NCI-H510A (cell line): ENCODE results near the gene BACE1.

Source experiments
- DNase-seq: peaks from one replicate; lab custom pipeline; 2025; lab: John Stamatoyannopoulos, UW

Gene BACE1

DNA sequence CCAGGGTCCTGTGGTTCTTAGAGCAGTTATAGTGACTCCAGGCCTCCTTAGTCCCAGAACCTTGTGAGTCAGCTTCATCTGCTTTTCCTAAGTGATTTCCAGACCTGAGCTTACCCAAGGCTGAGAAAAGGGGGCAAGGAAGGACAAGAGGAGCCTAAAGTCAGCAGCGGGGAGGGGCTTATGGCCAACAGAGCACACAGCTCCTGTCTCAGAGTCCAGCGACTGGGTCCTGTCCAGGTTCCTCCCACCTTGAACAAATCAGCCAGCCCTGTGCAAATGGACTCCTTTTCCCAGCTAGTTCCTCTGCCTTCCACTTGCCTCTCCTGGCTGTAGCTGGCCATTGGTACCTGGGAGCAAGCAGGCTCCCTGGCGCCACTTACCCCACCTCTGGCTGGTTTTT lies 10.9 kb downstream of the BACE1 start:
- no peak for DNase-seq

DNA sequence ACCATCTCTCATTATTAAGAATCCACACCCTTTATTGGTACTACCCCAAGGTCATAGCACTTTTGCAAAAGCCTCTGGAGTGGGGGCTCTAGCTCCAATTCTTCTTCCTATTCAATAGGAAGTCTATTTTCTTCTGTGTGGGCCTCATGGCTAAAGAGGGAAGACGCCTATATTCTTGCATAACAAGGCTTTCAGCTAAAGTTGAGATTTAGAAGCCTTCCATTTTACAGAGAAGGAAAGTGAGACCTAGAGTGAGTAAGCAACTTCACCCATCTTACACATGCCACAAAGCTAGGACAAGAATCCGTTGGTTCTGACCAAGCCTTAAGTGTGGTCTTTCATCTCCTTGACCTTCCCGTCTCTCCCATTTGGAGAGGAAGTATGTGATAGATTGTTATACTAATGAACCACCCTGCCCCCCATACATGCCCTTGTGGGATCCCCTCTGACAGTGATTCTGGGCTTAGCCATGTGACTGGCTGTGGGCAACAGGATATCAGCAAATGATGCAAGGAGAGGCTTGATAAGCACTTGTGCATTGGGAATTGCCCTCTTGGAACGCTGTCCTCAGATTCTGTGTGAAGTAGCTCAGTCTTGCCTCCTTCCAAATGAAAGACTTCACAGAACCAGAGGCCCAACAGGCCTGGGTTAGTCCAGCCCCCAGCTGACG lies 12.3 kb downstream of the BACE1 start:
- no peak for DNase-seq

DNA sequence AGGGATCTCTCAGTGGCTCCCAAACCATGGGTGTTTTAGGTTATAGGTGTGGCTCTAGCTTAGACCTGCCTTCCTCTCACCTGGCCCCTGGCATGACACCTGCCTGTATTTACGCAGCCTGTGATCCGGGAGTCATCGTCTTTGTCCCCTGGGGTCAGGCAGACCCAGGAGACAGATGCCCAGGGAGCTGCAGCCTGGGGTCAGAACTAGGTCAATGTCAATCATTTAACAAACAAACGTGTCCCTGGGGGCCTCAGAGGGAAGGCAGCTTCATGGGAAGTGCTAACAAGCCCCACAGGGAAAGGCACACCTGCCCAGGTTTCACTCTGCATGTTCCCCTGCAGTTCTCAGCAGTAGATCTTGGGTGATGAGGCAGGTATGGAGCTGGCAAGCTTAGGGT lies 13.0 kb downstream of the BACE1 start:
- DNase-seq, result peak; percentile 40

DNA sequence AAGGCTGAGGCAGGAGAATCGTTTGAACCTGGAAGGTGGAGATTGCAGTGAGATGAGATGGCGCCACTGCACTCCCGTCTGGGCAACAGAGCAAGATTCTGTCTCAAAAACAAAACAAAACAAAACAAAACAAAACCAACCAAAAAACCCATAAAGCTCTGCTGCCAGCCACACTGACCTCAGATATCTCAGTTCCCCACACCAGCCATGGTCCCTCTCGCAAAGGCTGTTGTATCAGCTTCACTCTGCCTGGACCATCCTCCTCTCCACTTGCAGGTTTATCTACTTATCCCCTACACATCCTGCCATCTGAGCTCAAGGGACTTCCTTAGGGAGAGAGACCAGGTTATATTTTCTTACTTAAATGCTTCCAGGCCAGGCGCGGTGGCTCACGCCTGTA lies 13.8 kb downstream of the BACE1 start:
- no peak for DNase-seq

DNA sequence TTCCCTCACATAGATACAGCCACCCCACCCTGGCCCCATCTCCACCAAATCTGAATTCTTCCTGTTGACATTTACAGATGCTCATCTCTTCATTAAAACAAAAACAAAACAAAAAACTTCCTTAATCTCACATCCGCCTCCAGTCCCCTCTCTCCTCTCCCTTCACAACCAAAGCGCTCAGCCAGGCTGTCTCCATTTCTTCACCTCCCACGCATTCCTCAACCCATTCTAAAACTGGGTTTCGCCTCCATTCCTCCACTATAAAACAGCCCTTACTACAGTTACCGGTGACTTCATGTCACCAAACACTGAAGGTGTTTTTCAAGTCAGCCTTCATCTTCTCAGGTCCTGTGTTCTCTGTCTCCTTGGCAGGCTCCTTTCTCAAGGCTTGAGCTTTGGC lies 15.3 kb downstream of the BACE1 start:
- DNase-seq, result no peak

DNA sequence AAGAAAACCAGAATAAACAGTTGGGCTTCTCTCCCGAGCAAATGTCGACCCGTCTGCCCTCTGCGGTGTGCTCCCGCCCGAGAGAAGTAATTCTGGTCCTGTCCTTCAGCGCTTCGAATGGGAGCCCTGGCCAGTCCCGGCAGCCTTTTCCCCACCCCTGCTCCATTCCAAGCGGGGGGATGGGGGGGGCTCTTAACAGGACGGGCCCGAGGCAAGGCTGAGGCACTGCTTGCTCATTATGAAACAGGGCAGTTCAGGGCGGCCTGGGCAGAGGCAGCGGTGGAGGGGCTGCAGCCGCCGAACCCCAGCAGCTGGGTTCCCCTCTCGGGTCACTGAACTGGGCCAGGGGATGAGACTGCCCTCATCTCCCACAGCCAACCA lies 15.8 kb downstream of the BACE1 start:
- DNase-seq, result no peak

DNA sequence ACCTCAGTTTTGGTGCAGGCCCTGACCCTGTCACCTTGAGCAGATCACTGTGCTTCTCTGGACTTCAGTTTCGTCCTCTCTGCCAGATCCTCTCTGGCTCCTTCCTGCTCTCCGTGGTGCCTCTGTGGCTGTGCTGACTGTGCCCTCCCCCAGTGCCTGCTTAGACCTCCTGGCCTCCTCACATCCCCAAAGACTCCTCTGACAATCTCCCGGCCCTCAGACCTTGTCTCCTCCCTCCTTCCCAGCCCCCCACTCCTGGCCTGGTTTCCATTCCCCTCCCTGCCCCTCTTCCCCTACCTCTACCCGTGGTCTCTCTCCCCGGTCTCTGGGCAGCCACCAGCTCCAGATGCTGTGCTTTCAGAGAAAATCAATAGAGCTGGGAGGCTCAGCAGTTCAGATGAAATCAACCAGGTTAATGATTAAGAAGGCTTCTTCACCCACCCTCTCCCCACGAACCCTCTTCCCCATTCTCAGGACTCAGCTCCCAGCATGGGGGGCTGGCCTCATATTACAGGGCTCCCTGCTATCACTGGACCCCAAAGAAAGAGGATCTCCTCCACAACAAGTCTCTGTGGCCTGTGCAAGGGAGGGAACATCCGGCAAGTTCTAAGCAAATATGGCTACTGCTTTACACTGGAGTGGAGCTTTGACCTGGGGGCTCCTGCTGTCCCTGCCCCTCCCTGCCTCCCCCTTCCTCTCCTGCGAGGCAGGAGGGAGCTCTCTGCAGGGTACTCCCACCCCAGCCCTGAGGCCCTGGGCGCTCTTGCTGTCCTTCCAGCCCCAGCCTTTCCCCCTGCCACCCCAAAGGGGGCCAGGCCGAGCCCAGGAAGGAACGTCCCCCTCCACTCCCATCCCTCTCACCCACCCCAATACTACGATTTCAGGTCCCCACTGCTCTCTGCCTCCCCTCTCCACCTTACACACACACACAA lies 16.4 kb downstream of the BACE1 start:
- no peak for DNase-seq

DNA sequence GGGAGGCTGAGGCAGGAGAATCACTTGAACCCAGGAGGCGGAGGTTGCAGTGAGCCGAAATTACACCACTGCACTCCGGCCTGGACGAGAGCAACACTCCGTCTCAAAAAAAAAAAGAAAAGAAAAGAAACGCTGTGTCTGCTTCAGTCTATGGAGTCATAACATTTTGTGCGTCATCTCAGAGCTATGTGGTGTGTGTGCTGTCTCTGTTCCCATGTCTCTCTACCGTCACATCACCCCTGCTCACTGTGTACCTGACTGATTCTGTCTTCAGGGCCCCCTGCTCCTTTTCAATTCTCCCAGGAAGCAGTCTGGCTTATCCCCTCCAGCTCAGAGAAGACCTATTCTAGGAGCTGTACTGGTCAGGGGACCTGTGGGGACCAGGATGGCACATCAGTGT lies 17.9 kb downstream of the BACE1 start:
- DNase-seq, result no peak

DNA sequence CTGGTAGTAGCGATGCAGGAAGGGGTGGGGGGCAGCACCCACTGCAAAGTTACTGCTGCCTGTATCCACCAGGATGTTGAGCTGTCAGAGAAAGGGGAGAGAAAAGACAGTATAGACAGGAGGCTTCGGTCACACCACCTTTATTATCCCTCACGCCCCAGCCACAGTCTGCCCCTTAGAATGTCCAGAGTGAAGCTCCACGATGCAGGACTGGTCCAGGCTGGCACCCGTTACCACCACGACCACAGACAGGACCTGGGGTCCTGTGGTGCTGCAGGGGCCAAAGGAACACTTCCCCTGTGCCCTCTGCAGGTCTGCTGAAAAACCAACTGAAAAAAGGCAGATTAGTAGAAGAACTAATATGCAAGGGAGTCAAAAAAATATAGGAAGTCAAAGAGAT lies 19.2 kb downstream of the BACE1 start:
- no peak for DNase-seq

DNA sequence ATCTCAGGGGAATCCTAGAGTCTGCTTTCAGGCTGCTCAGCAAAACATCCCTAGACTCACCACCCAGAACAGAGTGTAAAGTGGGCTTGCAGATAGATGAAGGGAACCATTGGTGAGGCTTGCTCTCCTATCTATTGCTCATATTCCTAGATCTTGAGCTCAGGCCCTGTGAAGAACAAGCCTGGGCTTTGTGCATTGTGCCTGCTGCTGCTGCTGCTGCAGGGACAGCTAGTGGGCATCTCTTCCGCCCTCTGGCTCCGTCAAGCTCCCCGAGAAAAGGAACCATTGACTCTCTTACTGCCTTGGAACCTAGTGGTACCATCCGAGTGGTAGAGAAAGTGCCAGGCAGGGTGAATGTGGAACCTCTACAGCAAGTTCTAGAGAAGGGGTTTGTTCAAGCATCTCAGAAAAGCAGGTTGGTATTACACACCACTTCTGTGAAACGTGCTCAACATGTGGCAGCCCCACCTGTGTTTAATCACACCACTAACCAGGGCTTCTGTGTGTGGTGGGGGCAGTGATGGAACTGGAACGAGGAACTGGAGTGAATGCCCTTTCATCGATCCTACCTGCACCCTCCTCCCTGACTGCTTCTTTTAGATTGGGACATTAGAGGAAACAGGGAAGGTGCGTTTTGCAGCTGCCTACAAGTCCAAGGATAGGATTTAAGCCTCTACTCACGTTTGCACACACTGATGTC lies 20.5 kb downstream of the BACE1 start:
- DNase-seq, result no peak

DNA sequence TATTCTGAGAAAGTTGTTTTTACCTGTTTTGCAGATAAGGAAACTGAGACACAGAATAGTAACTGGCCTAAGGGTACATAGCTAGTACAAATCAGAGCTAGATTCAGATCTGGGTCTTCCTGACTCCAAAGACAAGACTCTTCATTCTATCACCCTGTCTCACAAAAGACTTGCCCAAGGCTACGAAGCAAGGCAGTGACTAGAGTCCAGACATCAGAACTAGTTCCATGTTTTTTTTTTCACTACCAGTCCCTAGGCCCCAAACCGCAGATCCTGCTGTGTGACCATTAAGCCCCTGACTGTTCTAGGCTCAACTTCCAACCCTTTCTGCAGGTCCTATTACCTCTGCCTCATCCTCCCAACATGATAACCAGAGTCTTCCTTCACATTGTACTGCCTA lies 23.4 kb downstream of the BACE1 start:
- no peak for DNase-seq

DNA sequence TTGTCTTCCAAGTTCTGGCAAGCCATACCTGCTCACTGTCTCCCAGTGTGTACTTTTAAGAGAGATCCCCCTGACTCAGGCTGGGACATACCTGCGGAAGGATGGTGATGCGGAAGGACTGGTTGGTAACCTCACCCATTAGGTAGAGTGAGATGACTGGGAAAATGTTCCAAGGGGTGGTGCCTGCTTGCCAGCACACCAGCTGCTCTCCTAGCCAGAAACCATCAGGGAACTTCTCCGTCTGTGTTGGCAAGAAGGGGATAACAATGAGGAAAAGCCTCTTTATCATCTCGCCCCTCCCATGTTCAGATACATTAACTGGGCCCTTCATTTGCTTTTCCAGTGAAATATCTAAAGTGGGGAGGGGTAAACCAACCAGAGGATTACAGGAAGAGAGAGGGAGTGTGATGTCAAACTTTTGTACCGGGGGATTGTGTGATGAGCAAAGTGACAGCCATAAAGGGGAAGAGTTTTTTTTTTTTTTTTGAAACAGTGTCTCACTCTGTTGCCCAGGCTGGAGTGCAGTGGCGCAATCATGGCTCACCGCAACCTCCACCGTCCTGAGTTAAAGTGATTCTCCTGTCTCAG lies 25.2 kb downstream of the BACE1 start, which contains the start of gene BACE1-AS:
TSS of gene BACE1-AS (plus strand) at position 538 of the 588 bp plus-strand sequence.
- no peak for DNase-seq

DNA sequence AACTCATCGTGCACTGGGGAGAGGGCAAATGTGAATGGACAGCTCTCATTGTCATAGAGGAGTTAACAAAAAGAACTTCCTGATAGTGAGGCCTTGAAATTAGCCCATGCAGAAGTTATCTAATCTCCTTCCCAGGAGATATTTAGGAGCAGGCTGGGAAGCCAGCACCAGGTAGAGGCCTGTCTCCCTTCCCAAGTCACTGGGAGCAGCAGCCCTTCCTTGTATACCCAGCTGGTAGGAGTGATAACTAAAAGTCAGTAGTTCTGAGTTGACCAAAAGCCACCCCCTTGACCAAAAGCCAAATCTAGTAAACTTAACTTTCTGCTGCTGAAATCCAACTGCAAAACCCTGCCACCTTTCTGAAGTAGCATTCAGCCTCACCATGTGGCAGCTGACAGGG lies 26.3 kb downstream of the BACE1 start:
- no peak for DNase-seq

DNA sequence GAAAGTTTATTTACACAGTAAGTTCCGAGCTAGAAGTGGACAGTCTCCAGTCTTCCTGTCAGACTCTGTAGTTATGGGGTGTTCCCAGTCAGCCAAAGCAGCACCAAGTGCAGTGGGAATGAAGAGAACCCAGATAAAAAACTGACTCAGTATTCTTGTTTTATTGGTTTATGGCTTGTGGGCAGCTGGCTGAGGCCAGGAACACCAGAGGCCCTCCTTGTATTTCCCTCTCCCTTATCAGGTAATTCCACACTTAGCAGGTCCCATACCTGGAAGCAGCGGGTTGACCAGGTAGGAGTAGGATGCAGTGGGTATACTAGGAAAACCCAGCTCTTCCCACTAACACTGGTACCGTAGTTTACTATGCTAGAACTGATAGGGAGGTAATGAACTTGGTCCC lies 28.4 kb downstream of the BACE1 start:
- DNase-seq, result no peak

DNA sequence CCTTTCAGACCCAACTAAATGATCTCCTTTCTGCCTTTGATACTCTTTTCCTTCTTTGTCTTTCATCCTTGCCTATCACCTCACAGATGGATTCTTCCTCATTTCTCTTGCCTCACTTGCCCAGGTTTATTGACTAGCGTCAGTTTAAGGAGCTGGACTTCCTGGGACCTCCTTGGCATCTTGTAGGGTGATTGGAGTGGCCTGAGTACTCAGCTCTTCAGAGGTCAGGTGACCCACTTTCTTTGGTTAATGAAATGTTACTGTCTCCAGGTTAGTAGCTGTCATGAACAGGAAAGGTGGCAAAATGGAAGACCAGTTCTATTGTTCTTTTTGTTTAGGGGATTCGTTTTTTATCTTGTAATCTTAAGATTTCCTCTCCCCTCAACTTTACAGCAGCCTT lies 29.5 kb downstream of the BACE1 start:
- no peak for DNase-seq

DNA sequence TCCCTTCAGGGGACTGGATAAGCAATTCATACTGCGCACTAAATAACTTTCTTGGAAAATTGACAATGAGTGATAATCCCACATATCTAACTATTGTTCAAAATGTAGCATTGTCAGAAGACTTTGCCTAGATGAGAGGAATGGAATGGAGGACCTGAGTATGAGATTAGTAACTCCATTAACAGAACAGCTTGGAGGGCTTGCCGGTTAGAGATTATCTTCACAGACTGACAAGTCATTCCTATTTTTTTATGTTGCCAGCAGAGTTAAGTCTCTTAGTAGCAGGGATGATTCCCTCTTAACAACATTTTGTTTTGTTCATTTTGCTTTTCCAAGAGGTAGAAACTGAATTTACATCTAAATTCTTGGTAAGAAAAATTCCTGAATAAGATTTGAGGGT lies 32.0 kb downstream of the BACE1 start:
- no peak for DNase-seq

DNA sequence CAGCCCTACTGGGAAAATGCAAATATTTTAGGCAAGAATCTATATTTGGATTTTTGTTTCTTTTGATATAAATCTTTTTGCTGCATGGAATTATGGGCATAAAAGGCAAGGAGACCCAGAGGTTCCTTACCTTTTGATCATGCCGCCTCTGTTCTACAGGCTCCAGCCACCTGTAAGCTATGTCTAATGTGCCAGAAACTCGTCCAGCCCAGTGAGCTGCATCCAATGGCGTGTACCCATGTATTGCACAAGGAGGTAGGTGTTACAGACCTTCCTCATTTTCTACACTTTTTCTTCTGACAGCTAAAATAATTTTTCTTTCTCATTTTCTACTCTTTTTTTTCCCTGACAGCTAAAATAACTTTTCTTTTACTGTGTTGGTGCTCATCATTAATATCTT lies 33.1 kb downstream of the BACE1 start:
- DNase-seq, result no peak

DNA sequence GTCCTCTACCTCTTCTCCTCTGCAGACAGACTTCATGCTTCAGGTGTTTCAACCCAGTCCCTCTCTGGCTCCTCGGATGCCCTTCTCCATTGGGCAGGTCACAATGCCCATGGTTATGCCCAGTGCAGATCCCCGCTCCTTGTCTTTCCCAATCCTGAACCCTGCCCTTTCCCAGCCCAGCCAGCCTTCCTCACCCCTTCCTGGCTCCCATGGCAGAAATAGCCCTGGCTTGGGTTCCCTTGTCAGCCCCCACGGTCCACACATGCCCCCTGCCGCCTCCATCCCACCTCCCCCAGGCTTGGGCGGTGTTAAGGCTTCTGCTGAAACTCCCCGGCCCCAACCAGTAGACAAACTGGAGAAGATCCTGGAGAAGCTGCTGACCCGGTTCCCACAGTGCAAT lies 34.2 kb downstream of the BACE1 start:
- DNase-seq, result no peak

DNA sequence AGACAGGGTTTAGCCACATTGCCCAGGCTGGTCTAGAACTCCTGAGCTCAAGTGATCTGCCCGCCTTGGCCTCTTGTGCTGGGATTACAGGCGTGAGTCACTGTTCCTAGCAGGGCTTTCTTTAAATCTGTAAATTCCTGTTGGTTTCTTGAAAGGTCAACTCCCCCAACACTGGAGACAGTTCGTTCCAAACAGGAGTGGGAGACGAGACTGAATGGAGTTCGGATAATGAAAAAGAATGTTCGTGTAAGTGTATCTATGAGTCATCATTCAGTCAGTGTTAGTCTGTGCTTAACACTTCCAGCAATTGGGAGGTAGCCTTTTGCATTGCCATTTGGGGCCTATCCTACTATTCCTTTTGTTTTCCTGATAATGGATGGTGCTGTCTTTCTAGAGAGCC lies 34.9 kb downstream of the BACE1 start:
- DNase-seq, result no peak

DNA sequence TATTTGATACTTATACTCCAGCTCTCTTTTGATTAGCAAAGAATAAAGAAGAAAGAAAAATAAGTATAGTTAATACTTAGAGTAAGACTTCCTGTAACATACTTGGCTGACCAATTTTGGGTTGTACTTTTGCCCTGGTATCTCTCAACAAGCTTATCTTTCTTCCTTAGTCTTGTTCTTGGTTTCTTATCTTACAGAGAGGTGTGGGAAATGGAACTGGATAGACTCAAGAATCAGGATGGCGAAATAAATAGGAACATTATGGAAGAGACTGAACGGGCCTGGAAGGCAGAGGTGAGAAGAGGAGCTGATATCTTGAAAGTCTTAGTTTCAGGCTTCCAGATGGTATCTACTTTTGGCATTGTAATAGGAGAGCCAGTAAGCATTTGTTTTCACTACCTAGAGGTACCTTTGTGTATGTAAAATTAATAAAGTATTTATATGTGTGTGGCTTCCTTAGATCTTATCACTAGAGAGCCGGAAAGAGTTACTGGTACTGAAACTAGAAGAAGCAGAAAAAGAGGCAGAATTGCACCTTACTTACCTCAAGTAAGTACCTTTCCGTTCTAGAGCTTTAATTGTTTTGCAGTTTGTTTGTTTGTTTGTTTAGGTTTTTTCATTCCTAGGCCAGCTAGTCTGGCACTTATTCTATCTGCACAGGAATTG lies 36.2 kb downstream of the BACE1 start:
- no peak for DNase-seq

DNA sequence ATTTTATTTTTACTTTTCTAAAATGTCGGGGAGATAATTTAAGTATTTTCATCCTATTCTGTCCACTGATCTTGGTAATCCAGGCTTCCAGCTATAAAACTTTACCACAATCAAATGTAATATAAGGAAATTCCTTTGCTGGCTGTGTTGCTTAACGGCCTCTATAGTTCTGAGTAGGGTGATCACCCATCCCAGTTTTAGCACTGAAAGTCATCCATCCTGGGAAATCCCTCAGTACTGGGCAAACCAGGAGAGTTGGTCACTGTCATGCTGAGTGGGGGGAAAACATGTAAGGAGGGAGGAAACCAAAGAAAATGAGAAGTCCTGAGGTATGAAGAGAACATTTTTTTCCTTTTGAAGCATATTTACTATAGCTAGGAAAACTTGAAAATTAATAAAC lies 37.7 kb downstream of the BACE1 start:
- no peak for DNase-seq
